Measurements from ENCODE around the gene DAB2IP. TPM values are rescaled to one million over a fixed set of nuclear protein-coding genes. Genes with fewer than 3 reads are reported as not detected.

Gene DAB2IP
- total RNA-seq, 1 experiment from 2014 or later = 46.7 TPM

DNA sequence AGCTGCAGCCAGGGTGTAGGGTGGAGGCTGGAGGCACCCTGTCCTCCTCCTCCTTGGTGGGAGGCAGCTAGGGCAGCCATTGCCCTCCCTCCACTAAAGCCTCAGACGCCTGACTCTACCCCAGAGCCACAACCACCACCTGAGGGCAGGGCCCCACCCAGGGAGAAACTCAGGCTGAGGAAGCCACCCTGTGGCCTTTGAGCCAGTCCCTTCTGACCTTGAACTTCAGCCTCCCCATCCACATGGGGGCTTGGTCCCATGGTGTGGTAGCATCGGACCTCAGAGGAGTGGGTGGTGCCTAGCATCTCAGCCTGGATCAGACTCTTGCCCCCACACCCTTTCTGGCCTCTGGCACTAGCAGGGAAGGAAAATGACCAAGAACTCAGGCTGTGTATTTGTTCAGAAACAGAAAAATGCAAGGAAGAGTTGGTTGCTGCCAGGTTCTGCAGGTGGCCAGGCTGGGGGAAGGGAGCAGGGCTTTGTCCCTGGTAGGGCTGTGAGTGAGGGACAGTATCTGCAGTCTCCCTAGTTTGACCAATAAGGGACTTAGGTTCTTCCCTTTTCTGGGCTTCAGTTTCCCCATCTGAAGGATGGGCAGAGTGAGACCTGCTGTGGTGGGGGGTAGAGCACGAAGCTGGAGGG is 3.2 kb downstream of the DAB2IP start:
- POLR2A ChIA-PET (ENCODE audit: unreplicated experiment) = interaction anchor here (0.6 kb wide), 1 partner anchor 615 kb away, joined by 7 read pairs; no protein-coding TSS in a partner anchor
- H3K27ac ChIP-seq = no peak overlapping the region
- no peak for DNase-seq
- intact Hi-C loops (cut with micrococcal nuclease; ENCODE audit: unreplicated experiment) = no loop called here
- TF ChIP-seq, protein P1, sequence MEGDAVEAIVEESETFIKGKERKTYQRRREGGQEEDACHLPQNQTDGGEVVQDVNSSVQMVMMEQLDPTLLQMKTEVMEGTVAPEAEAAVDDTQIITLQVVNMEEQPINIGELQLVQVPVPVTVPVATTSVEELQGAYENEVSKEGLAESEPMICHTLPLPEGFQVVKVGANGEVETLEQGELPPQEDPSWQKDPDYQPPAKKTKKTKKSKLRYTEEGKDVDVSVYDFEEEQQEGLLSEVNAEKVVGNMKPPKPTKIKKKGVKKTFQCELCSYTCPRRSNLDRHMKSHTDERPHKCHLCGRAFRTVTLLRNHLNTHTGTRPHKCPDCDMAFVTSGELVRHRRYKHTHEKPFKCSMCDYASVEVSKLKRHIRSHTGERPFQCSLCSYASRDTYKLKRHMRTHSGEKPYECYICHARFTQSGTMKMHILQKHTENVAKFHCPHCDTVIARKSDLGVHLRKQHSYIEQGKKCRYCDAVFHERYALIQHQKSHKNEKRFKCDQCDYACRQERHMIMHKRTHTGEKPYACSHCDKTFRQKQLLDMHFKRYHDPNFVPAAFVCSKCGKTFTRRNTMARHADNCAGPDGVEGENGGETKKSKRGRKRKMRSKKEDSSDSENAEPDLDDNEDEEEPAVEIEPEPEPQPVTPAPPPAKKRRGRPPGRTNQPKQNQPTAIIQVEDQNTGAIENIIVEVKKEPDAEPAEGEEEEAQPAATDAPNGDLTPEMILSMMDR (conservative IDR thresholded peaks at IDR 0.05) = no peak
- no peak for TF ChIP-seq EZH2 (IDR thresholded peaks at IDR 0.05; ENCODE audit: low read depth)
- H3K79me2 ChIP-seq (ENCODE audit: low read depth) = no peaks in the 10 kb centered on the region
- H3K9me2 ChIP-seq (ENCODE audit: insufficient read depth) = no peaks in the 10 kb centered on the region
- no peaks in the 10 kb centered on the region; the same call in 1 of the 2 replicates for H4K20me1 ChIP-seq (ENCODE audit: insufficient read depth)
- H3K36me3 ChIP-seq (ENCODE audit: low read depth) = no peaks in the 10 kb centered on the region
- CTCF ChIA-PET = no interaction called here
- peaks cover 14% of the 10 kb centered on the region; the same call in 1 of the 2 replicates for H3F3A ChIP-seq (ENCODE audit: insufficient read depth, low read depth)
- BruUV-seq (replicated peaks) = no TSS peak
- no peak overlapping the region for H2AFZ ChIP-seq
- peaks cover 16% of the 10 kb centered on the region for H3K4me1 ChIP-seq (replicated peaks; ENCODE audit: insufficient read depth)
- no peaks in the 10 kb centered on the region for H3K9me3 ChIP-seq (ENCODE audit: insufficient read depth, low read depth)
- no peak overlapping the region for H3K4me3 ChIP-seq
- H3K27me3 ChIP-seq (ENCODE audit: insufficient read depth, low read depth) = peaks cover 15% of the 10 kb centered on the region; the same call in 1 of the 2 replicates
- no peak overlapping the region for H3K4me2 ChIP-seq

DNA sequence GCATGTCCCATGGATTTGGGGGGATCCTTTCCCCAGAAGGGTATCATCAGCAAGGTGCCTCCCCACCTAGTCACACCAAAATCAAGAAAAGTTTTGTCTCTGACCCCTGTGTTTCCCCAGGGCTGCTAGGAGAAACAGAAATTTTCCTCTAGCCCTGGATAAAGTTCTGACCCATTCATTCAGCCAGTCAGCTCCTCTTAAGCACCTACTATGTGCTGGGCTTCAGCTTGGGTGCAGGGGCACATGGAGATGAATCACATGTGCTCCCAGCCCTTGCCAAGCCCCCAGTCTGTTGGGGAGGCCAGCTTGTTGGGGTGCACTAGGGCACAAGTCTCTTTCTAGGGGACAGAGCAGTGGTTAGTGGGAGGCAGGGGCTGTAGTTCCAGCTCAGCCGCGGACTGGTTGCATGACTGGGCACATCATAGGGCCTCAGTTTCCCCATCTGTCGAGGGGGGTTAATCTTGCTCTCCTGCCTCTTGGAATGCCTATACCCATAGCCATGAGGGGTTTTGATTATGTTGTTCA is 3.9 kb downstream of the DAB2IP start:
- intact Hi-C loops (cut with micrococcal nuclease; ENCODE audit: unreplicated experiment) = no loop called here
- no peaks in the 10 kb centered on the region for H3K36me3 ChIP-seq (ENCODE audit: low read depth)
- H3K9me3 ChIP-seq (ENCODE audit: insufficient read depth, low read depth) = no peaks in the 10 kb centered on the region
- no peak overlapping the region for H2AFZ ChIP-seq
- BruUV-seq (replicated peaks) = no TSS peak
- H3K27ac ChIP-seq = no peak overlapping the region
- ChIA-PET CTCF (no interaction called here), POLR2A (ENCODE audit: unreplicated experiment) (no interaction called here)
- H3K27me3 ChIP-seq (ENCODE audit: insufficient read depth, low read depth) = peaks cover 15% of the 10 kb centered on the region; the same call in 1 of the 2 replicates
- H3K79me2 ChIP-seq (ENCODE audit: low read depth) = no peaks in the 10 kb centered on the region
- H3K4me1 ChIP-seq (replicated peaks; ENCODE audit: insufficient read depth) = peaks cover 12% of the 10 kb centered on the region
- no peak for DNase-seq
- no peak overlapping the region for H3K4me3 ChIP-seq
- H4K20me1 ChIP-seq (ENCODE audit: insufficient read depth) = no peaks in the 10 kb centered on the region; the same call in 1 of the 2 replicates
- H3K9me2 ChIP-seq (ENCODE audit: insufficient read depth) = no peaks in the 10 kb centered on the region
- no peak overlapping the region for H3K4me2 ChIP-seq
- TF ChIP-seq EZH2 (IDR thresholded peaks at IDR 0.05; ENCODE audit: low read depth) = no peak
- TF ChIP-seq, protein P1 (conservative IDR thresholded peaks at IDR 0.05) = no peak
- peaks cover 7% of the 10 kb centered on the region; the same call in 1 of the 2 replicates for H3F3A ChIP-seq (ENCODE audit: insufficient read depth, low read depth)

DNA sequence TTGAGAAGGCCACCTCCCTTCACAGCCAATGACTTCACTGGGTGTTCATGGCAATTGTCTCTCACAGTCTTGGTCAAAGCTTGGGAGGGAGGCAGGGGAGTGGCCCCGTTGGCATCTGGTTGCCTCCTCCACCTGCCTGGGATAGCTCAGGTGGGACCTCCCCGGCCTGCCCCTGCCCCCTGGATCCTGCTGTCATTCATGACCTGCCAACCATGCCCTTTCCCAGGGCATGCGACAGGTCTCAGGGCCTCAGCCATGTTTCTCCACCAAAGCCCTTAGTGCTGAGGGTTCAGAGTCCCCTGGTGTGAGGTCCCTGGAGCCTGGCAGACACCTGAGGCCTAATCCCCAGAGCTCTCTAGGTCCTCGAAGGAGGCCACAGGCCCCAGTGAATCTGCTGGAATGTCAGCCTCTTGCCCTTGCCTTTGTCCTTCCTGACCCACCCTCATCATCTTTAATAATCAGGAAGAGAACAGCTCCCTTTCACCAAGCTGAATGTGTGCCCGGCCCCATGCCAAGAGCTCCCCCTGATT is 5.6 kb downstream of the DAB2IP start:
- ChIA-PET CTCF (no interaction called here), POLR2A (ENCODE audit: unreplicated experiment) (no interaction called here)
- intact Hi-C loops (cut with micrococcal nuclease; ENCODE audit: unreplicated experiment) = no loop called here

More for the DNA sequence above, 5.6 kb downstream of the DAB2IP start:
- Histone ChIP-seq H4K20me1 (ENCODE audit: insufficient read depth) (no peaks in the 10 kb centered on the region), H3K9me2 (ENCODE audit: insufficient read depth) (no peaks in the 10 kb centered on the region), H3K4me1 (replicated peaks; ENCODE audit: insufficient read depth) (peaks cover 9% of the 10 kb centered on the region; the same call in 1 of the 2 replicates), H2AFZ (no peak overlapping the region), H3K4me3 (no peak overlapping the region), H3K27me3 (ENCODE audit: insufficient read depth, low read depth) (peaks cover 4% of the 10 kb centered on the region; the same call in 1 of the 2 replicates), H3K9me3 (ENCODE audit: insufficient read depth, low read depth) (no peaks in the 10 kb centered on the region), H3K27ac (no peak overlapping the region), H3K4me2 (no peak overlapping the region), H3K79me2 (ENCODE audit: low read depth) (no peaks in the 10 kb centered on the region), H3K36me3 (ENCODE audit: low read depth) (no peaks in the 10 kb centered on the region), H3F3A (ENCODE audit: insufficient read depth, low read depth) (no peaks in the 10 kb centered on the region)
- TF ChIP-seq EZH2 (IDR thresholded peaks at IDR 0.05; ENCODE audit: low read depth) = no peak
- TF ChIP-seq, protein P1 (conservative IDR thresholded peaks at IDR 0.05) = no peak
- DNase-seq = no peak
- BruUV-seq (replicated peaks) = no TSS peak

Measured in PC-9 (cell line).